Astrocyte (in vitro differentiated cells and primary cell): Measurements from ENCODE around the gene SLC35D1.
"Not testable (repeated sequence)": the region's sequence is repeated elsewhere in the genome, so short reads cannot be mapped to it uniquely, and the experiment has no call there.

ENCODE experiments used
- CTCF ChIP-seq: IDR thresholded peaks from 2 replicates; pipeline ENCODE4 v1.5.1; 2011; ENCODE audit warnings: low read depth, mild to moderate bottlenecking, inconsistent platforms, low read length, moderate library complexity; ENCODE audit not compliant: insufficient read depth
- EZH2 ChIP-seq: IDR thresholded peaks from 2 replicates; pipeline ENCODE4 v1.6.1; 2012; ENCODE audit warnings: mild to moderate bottlenecking, low read length, inconsistent platforms; ENCODE audit not compliant: insufficient read depth

GRCh38 chr1:66979621-66980020 lies 74.3 kb downstream of the SLC35D1 start:
- not testable (repeated sequence) for TF ChIP-seq CTCF, EZH2
